ENCODE measurements around the gene ATP6V1G1.

DNA sequence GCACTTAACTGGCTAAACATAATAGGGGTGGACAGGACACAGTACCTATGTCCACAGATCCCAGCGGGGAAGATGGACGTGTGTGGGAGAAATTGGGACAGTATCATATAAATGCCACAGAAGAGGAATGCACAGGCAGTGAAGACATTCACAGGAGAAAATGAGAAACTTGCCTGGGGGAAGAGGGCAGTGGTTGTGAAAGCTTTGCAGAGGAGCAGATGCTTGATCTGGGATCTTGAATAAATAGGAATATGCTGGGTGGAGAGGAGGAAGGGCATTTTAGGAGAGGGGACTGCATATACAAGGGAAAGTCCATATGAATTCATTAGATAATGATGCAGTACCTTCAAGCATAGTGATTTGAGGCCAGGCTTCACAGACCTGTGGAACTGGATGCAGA is 37.1 kb downstream of the ATP6V1G1 start:
- no peak for TF ChIP-seq POLR2A (IDR thresholded peaks at IDR 0.05)
- TF ChIP-seq, protein P1, sequence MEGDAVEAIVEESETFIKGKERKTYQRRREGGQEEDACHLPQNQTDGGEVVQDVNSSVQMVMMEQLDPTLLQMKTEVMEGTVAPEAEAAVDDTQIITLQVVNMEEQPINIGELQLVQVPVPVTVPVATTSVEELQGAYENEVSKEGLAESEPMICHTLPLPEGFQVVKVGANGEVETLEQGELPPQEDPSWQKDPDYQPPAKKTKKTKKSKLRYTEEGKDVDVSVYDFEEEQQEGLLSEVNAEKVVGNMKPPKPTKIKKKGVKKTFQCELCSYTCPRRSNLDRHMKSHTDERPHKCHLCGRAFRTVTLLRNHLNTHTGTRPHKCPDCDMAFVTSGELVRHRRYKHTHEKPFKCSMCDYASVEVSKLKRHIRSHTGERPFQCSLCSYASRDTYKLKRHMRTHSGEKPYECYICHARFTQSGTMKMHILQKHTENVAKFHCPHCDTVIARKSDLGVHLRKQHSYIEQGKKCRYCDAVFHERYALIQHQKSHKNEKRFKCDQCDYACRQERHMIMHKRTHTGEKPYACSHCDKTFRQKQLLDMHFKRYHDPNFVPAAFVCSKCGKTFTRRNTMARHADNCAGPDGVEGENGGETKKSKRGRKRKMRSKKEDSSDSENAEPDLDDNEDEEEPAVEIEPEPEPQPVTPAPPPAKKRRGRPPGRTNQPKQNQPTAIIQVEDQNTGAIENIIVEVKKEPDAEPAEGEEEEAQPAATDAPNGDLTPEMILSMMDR (IDR thresholded peaks at IDR 0.05): no peak

All from gastroesophageal sphincter (tissue), 3 donors.